Heart right ventricle (tissue), 16 donors: ENCODE measurements around the gene CCNB1IP1. TPM values are rescaled to one million over a fixed set of nuclear protein-coding genes. Genes with fewer than 3 reads are reported as not detected.
A peak's percentile ranks its signal among the peaks of the same experiment; 100 is the strongest.

ENCODE experiments used
- ATAC-seq, 8 donors: fragments of 200-7000 bp; cut with Tn5 transposase; one replicate each; pipeline ENCODE4 v1.9.1; 2020; ENCODE audit warnings: mild to moderate bottlenecking in 8 of 8, moderate library complexity in 8 of 8, moderate number of reproducible peaks in 1 of 8
- DNase-seq, 2 donors: peaks; one replicate each; pipeline ENCODE4 v3.0.0-alpha.2; 2020
- H3K27ac ChIP-seq, 10 donors: fragments of 200-600 bp; sonication (generic) in 2 of 10; one replicate each; pipeline versions ENCODE4 v1.5.0 to v1.8.0; 2020 to 2022; ENCODE audit warnings: mild to moderate bottlenecking in 3 of 10
- H3K27me3 ChIP-seq, 7 donors: fragments of 200-600 bp; one replicate each; pipeline ENCODE4 v1.8.0; 2021 to 2022; ENCODE audit warnings: mild to moderate bottlenecking in 2 of 7
- H3K36me3 ChIP-seq, 9 donors: fragments of 200-600 bp; sonication (generic) in 1 of 9; one replicate each; pipeline versions ENCODE4 v1.5.0 to v1.8.0; 2020 to 2022; ENCODE audit warnings: mild to moderate bottlenecking in 2 of 9
- H3K4me1 ChIP-seq, 9 donors: fragments of 200-600 bp; sonication (generic) in 1 of 9; one replicate each; pipeline versions ENCODE4 v1.5.0 to v1.8.0; 2020 to 2022; ENCODE audit warnings: mild to moderate bottlenecking in 4 of 9
- H3K4me3 ChIP-seq, 10 donors: fragments of 200-600 bp; sonication (generic) in 2 of 10; one replicate each; pipeline versions ENCODE4 v1.5.0 to v1.8.0; 2020 to 2022; ENCODE audit warnings: mild to moderate bottlenecking in 7 of 10, moderate library complexity in 2 of 10
- H3K9me3 ChIP-seq, 11 donors: fragments of 200-600 bp in 10 of 11; sonication (generic) in 2 of 11; one replicate each; pipeline versions ENCODE4 v1.5.0 to v1.8.0; 2013 to 2022; ENCODE audit warnings: mild to moderate bottlenecking in 2 of 11, control low read depth in 1 of 11, moderate library complexity in 1 of 11
- WGBS, 2 donors: extraction: QIAGEN DNeasy Blood & Tissue Kit; methylation state at CpG; one replicate each; pipeline ENCODE4 v1.1.7; 2013; ENCODE audit warnings: inconsistent platforms in 1 of 2; 5-methylcytosine and 5-hydroxymethylcytosine counted together
- intact Hi-C, 10 donors: fragments of 100-400 bp; cut with DNase I; formaldehyde crosslinking; loops; one replicate each; pipeline versions ENCODE4 v1.11.1 to v1.14.2; 2022
- polyA plus RNA-seq, 2 donors: library from polyadenylated mRNA; stranded (reverse); fragments of 200-250 nt; gene quantifications; one replicate each; pipeline ENCODE4 v1.2.3, GENCODE V29; 2013
- total RNA-seq, 10 donors: library from RNA; stranded (reverse); fragmentation: NEBNext Ultra II Directional in 3 of 10; extraction: Animal tissue kit (Norgen Biotek cat#: 25700) in 3 of 10; gene quantifications; one replicate each; pipeline versions ENCODE4 v1.2.1 to v1.2.4, GENCODE V29; 2021 to 2023
- TF ChIP-seq, protein P1 (sequence below), 9 donors: fragments of 200-600 bp; sonication (generic) in 2 of 9; IDR thresholded peaks; one replicate each; pipeline versions ENCODE4 v1.5.0 to v1.8.0; 2021 to 2022; ENCODE audit warnings: antibody characterized with exemption in 9 of 9, mild to moderate bottlenecking in 5 of 9, moderate library complexity in 1 of 9
- donor health status: Arrhythmogenic right ventricular cardiomyopathy.
- donor health status: ischemic (EF 13 %, LVEDD 7.1; RV severe dilation, severe dysfunction).
- donor health status: healthy with polysubstance abuse.
- donor health status: DM: no; HTN: yes; CAD: no.
- donor health status: DM: no; HTN: no; CAD: no.
- donor health status: ischemic (EF 25% LVEDD 6.9; RV normal size, moderate dysfunction).
- donor health status: ischemic (EF 25% LVEDD 5.7; RV mildly dilated, moderate dysfunction).
- donor health status: healthy.
- donor health status: DM: yes; HTN: yes; CAD: no.
- donor health status: Ischemic cardiomyopathy.
- donor health status: ischemic (EF 35%, LVEDD 5.7; RV mildly dilated, moderate dysfunction).
- donor health status: nonischemic (EF 11% LVEDD 7.7; RV severe dilation, severe dysfunction).
- donor health status: DM: yes; HTN: yes; CAD: no.
- donor health status: PGD.
- donor health status: ischemic (EF 29% LVEDD 5.4; RV normal size, mild dysfunction).
- donor health status: nonischemic (EF 23%, LVEDD 6.1; RV moderate dilation, normal function).

CCNB1IP1 gene
- total and polyA plus RNA-seq, 12 donors: 35.7 to 126 (median 57.4) TPM

DNA sequence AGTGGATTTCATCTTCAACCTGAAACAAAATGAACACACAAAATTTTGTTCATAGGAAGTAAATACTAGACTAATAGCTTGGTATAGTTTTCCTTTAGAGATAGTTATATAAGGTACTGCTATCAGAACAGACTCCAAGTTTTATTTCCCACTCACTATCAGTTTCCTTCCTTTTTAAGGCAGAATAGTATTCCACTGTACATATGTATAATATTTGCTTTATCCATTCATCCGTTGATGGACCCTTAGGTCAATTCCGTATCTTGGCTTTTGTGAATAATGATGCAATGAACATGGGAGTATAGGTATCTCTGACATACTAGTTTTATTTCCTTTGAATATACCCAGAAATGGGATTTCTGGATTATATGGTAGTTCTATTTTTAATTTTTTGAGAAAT is 3.7 kb downstream of the CCNB1IP1 start:
- Histone ChIP-seq H3K4me3 (no peak overlapping the region), H3K9me3 (no peaks in the 10 kb centered on the region), H3K27ac (no peak overlapping the region), H3K27me3 (no peaks in the 10 kb centered on the region), H3K4me1 (peaks cover 0 to 40% (median 33%) of the 10 kb centered on the region in 9 donors), H3K36me3 (peaks cover 0 to 47% (median 19%) of the 10 kb centered on the region in 9 donors)
- TF ChIP-seq, protein P1, sequence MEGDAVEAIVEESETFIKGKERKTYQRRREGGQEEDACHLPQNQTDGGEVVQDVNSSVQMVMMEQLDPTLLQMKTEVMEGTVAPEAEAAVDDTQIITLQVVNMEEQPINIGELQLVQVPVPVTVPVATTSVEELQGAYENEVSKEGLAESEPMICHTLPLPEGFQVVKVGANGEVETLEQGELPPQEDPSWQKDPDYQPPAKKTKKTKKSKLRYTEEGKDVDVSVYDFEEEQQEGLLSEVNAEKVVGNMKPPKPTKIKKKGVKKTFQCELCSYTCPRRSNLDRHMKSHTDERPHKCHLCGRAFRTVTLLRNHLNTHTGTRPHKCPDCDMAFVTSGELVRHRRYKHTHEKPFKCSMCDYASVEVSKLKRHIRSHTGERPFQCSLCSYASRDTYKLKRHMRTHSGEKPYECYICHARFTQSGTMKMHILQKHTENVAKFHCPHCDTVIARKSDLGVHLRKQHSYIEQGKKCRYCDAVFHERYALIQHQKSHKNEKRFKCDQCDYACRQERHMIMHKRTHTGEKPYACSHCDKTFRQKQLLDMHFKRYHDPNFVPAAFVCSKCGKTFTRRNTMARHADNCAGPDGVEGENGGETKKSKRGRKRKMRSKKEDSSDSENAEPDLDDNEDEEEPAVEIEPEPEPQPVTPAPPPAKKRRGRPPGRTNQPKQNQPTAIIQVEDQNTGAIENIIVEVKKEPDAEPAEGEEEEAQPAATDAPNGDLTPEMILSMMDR (IDR thresholded peaks at IDR 0.05): no peak
- 43 to 89% methylated on average over 2 of the region's 2 CpGs for WGBS, 2 donors
- ATAC-seq: no peak
- intact Hi-C loops: loop anchor here in 7 of 10 donors (2.0 to 10.0 kb wide), 8 partner anchors 65 to 358 kb away; partner anchors contain the start of genes ANG (in 1 of the 7) and RNASE4 (in 1 of the 7)
- DNase-seq: no peak

DNA sequence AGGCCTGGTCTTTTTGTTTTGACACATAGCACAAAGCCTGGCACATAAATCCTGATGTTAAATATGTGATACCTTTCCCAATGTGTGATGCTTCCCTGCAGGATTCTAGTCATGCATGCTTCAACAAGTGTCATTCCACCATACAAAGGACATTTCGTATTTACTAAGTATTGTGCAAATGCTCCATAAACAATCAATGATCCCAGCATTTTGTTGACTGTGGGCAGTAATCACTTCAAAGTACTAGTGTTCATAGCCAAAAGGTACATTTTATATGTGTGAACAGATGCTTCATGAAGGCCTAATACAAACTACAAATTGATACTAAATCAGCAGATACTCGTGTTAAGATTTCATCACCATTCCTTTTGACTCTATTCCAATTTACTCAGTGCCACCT is 4.4 kb downstream of the CCNB1IP1 start:
- Histone ChIP-seq H3K27ac (peak overlapping the region in 1 of 10 donors; percentile 26), H3K9me3 (no peaks in the 10 kb centered on the region), H3K4me3 (no peak overlapping the region), H3K36me3 (peaks cover 0 to 53% (median 24%) of the 10 kb centered on the region in 9 donors), H3K4me1 (peaks cover 0 to 39% (median 31%) of the 10 kb centered on the region in 9 donors), H3K27me3 (no peaks in the 10 kb centered on the region)
- DNase-seq: no peak
- intact Hi-C loops: loop anchor here in 7 of 10 donors (2.0 to 10.0 kb wide), 8 partner anchors 66 to 359 kb away; partner anchors contain the start of genes ANG (in 1 of the 7) and RNASE4 (in 1 of the 7)
- no peak for ATAC-seq
- TF ChIP-seq, protein P1 (IDR thresholded peaks at IDR 0.05): no peak
- WGBS, 2 donors: 40 to 56% methylated on average over 2 of the region's 2 CpGs

DNA sequence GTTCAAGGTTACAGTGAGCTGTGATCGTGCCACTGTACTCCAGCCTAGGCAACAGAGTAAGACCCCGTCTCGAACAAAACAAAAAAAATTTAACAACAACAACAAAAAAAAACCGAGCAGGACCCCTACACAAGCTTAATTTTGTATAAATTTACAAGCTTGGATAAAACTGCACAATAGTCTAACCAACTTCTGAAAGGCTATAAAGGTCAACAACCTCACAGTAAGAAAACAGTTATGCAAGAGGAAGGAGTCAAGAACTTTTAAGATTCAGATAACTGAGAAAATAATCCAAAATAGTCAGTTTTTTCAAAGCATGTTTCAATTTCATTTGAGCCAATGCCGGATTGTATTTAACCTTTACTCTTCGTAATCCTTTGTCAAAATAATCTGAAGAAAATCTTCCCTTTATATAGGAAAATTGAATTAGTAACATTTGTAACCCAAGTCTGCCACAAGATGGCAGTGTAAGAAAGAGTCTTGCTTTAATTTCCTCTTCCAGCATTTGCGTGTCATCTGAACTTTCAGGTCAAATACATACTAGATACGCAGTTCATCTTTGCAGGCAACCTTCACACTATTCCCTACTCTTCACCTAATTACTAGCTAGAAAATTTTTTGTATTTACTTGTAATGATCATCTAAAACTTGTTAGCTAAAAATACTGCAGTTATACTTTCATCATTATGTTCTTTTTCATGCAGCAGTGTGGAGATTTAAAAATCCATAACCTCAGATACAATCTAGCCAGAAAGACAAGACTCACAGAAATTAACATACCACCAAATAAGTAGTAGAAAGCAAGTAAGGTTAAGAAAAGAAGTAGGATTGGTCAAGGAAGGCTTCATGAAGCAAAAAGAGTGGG is 5.8 kb downstream of the CCNB1IP1 start:
- no peaks in the 10 kb centered on the region for H3K27me3 ChIP-seq
- no peak overlapping the region for H3K4me3 ChIP-seq
- ATAC-seq: peak in 3 of 8 donors; percentile 54 to 64 (median 55)
- peak in 1 of 2 donors; percentile 46 for DNase-seq
- H3K4me1 ChIP-seq: peaks cover 0 to 36% (median 23%) of the 10 kb centered on the region in 9 donors
- 46% methylated on average over 8 of the region's 8 CpGs for WGBS, 2 donors
- peak overlapping the region in 3 of 10 donors; percentile 3 to 47 (median 6) for H3K27ac ChIP-seq
- intact Hi-C loops: loop anchor here in 7 of 10 donors (1.0 to 10.0 kb wide), 9 partner anchors 16 to 360 kb away; partner anchors contain the start of genes PARP2 (in 2 of the 7), ANG (in 1 of the 7) and RNASE4 (in 1 of the 7)
- H3K9me3 ChIP-seq: no peaks in the 10 kb centered on the region
- peaks cover 0 to 68% (median 24%) of the 10 kb centered on the region in 9 donors for H3K36me3 ChIP-seq
- TF ChIP-seq, protein P1 (IDR thresholded peaks at IDR 0.05): peak; percentile 57 to 90 (median 81)

DNA sequence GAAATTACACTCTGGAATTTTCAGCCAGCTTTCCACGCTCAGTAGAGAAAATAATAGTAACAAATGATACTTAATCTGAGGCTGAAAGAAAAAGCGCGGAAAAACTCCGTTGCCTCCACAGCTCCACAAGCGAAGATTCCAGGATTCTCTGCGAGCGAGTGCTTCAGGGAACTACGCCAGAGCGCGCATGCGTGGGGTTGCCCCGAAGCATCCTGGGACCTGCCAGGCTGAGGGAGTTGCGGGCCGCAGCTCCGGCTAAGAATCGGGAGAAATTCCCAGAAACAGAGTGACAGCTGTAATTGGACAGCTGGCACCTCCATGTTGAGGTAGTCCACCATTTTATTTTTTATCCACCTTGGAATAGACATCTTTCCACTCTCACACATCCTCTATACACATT is 15.4 kb downstream of the CCNB1IP1 start:
- DNase-seq: no peak
- Histone ChIP-seq H3K4me3 (no peak overlapping the region), H3K27me3 (no peaks in the 10 kb centered on the region), H3K4me1 (no peaks in the 10 kb centered on the region), H3K9me3 (no peaks in the 10 kb centered on the region), H3K36me3 (peaks cover 0 to 100% (median 48%) of the 10 kb centered on the region in 9 donors), H3K27ac (no peak overlapping the region)
- intact Hi-C loops: no loop called here
- ATAC-seq: no peak
- TF ChIP-seq, protein P1 (IDR thresholded peaks at IDR 0.05): no peak
- 92 to 97% methylated on average over 16 of the region's 16 CpGs for WGBS, 2 donors
